Gastroesophageal sphincter (tissue), 3 donors: ENCODE data around the gene ITGBL1.

Experiments
- CTCF ChIP-seq, 4 experiments: fragments of 200-600 bp in 2 of 4; fragments of 450-650 bp in 2 of 4; sonication (generic) in 1 of 4; IDR thresholded peaks; one replicate each; pipeline ENCODE4 v1.5.1; 2017 to 2019; ENCODE audit warnings: antibody characterized with exemption in 4 of 4, mild to moderate bottlenecking in 2 of 4, moderate library complexity in 2 of 4
- EP300 ChIP-seq: sonication (generic); formaldehyde crosslinking; IDR thresholded peaks from one replicate; pipeline ENCODE4 v1.6.1; 2017; ENCODE audit warnings: antibody characterized with exemption, mild to moderate bottlenecking
- POLR2A ChIP-seq, 2 donors: fragments of 450-650 bp; IDR thresholded peaks; one replicate each; pipeline ENCODE4 v1.6.1; 2017; ENCODE audit warnings: antibody characterized with exemption in 2 of 2, mild to moderate bottlenecking in 2 of 2, moderate library complexity in 1 of 2
- POLR2AphosphoS5 ChIP-seq: sonication (generic); formaldehyde crosslinking; IDR thresholded peaks from one replicate; pipeline ENCODE4 v1.6.1; 2017; ENCODE audit warnings: antibody characterized with exemption

- TF ChIP-seq POLR2A (IDR thresholded peaks at IDR 0.05) = no peak
- no peak for TF ChIP-seq EP300
- TF ChIP-seq CTCF (IDR thresholded peaks at IDR 0.05) = no peak
- TF ChIP-seq POLR2AphosphoS5 = no peak
These were observed 229.4 kb downstream of the ITGBL1 start for GRCh38 chr13:101681834-101682233.
